Chondrocyte (in vitro differentiated cells): ENCODE measurements around the gene GNB5. TPM values are rescaled to one million over a fixed set of nuclear protein-coding genes. Genes with fewer than 3 reads are reported as not detected.

Source experiments
- DNase-seq: peaks from one replicate; pipeline ENCODE4 v3.0.0; 2021; ENCODE audit warnings: mixed read lengths, low spot score
- H3K27ac Mint-ChIP-seq: one replicate; pipeline ENCODE4 v1.8.0; 2021; ENCODE audit warnings: mild to moderate bottlenecking, moderate library complexity, mixed read lengths; ENCODE audit not compliant: unreplicated experiment
- H3K27me3 Mint-ChIP-seq: 2 replicates; pipeline ENCODE4 v1.8.0; 2021; ENCODE audit warnings: low read depth, mixed read lengths
- H3K36me3 Mint-ChIP-seq: 2 replicates; pipeline ENCODE4 v1.8.0; 2021; ENCODE audit warnings: low read depth, mixed read lengths
- H3K4me1 Mint-ChIP-seq: 2 replicates; pipeline ENCODE4 v1.8.0; 2021; ENCODE audit warnings: low read depth, mild to moderate bottlenecking, mixed read lengths
- H3K4me3 Mint-ChIP-seq: one replicate; pipeline ENCODE4 v1.8.0; 2021; ENCODE audit warnings: mild to moderate bottlenecking, moderate library complexity, mixed read lengths; ENCODE audit not compliant: unreplicated experiment
- H3K9me3 Mint-ChIP-seq: 2 replicates; pipeline ENCODE4 v1.8.0; 2021; ENCODE audit warnings: low read depth, mixed read lengths
- CTCF ChIP-seq: fragments of 200-600 bp; sonication (generic); IDR thresholded peaks from 2 replicates; pipeline ENCODE4 v1.5.0; 2021; ENCODE audit warnings: antibody characterized with exemption, mild to moderate bottlenecking, moderate library complexity
- total RNA-seq: library from RNA; stranded (reverse); gene quantifications from 3 replicates; pipeline ENCODE4 v1.2.1, GENCODE V29; 2021

GNB5 gene
- total RNA-seq, 1 donor from 2014 or later = 25.7 TPM

GRCh38 chr15:52121896-52122295, 69.3 kb downstream of the GNB5 start:
- no peak for DNase-seq
- Mint-ChIP-seq H3K4me3 (no peak overlapping the region), H3K27ac (no peak overlapping the region), H3K36me3 (peaks cover 3% of the 10 kb centered on the region), H3K9me3 (no peaks in the 10 kb centered on the region), H3K27me3 (no peaks in the 10 kb centered on the region), H3K4me1 (peaks cover 4% of the 10 kb centered on the region)
- TF ChIP-seq CTCF = no peak

- Mint-ChIP-seq H3K27me3 (no peaks in the 10 kb centered on the region), H3K27ac (no peak overlapping the region), H3K9me3 (no peaks in the 10 kb centered on the region), H3K4me1 (peaks cover 7% of the 10 kb centered on the region), H3K4me3 (no peak overlapping the region), H3K36me3 (peaks cover 3% of the 10 kb centered on the region)
- TF ChIP-seq CTCF = no peak
- DNase-seq = no peak
Measured at GRCh38 chr15:52121006-52121405, 70.2 kb downstream of the GNB5 start.

GRCh38 chr15:52120488-52120887, 70.7 kb downstream of the GNB5 start:
- Mint-ChIP-seq H3K27me3 (no peaks in the 10 kb centered on the region), H3K27ac (no peak overlapping the region), H3K9me3 (no peaks in the 10 kb centered on the region), H3K36me3 (peaks cover 3% of the 10 kb centered on the region), H3K4me1 (peaks cover 7% of the 10 kb centered on the region), H3K4me3 (no peak overlapping the region)
- DNase-seq = no peak
- no peak for TF ChIP-seq CTCF

GRCh38 chr15:52118969-52119749, 72.0 kb downstream of the GNB5 start:
- Mint-ChIP-seq H3K4me1 (peaks cover 7% of the 10 kb centered on the region), H3K36me3 (peaks cover 3% of the 10 kb centered on the region), H3K4me3 (no peak overlapping the region), H3K9me3 (no peaks in the 10 kb centered on the region), H3K27ac (no peak overlapping the region), H3K27me3 (no peaks in the 10 kb centered on the region)
- no peak for DNase-seq
- no peak for TF ChIP-seq CTCF

GRCh38 chr15:52117549-52117948, 73.6 kb downstream of the GNB5 start:
- H3K9me3 Mint-ChIP-seq = no peaks in the 10 kb centered on the region
- no peaks in the 10 kb centered on the region for H3K27me3 Mint-ChIP-seq
- TF ChIP-seq CTCF = no peak
- H3K4me1 Mint-ChIP-seq = peaks cover 7% of the 10 kb centered on the region
- no peak overlapping the region for H3K27ac Mint-ChIP-seq
- H3K4me3 Mint-ChIP-seq = no peak overlapping the region
- DNase-seq = no peak
- H3K36me3 Mint-ChIP-seq = no peaks in the 10 kb centered on the region
